ENCODE results near the gene JARID2. TPM values are rescaled to one million over a fixed set of nuclear protein-coding genes. Genes with fewer than 3 reads are reported as not detected.

Gene JARID2
- total and polyA plus RNA-seq, 2 of the 4 experiments (the other 2 are of a cell fraction): 9.6 to 12.9 TPM

- CTCF ChIA-PET: no interaction called here
- DNase-seq (no peak), ATAC-seq (ENCODE audit: low read depth) (no peak)
- peaks cover 17% of the 10 kb centered on the region for H3K4me1 ChIP-seq (ENCODE audit: control insufficient read depth, insufficient read depth, low read length)
- no peak overlapping the region for H4K91ac ChIP-seq (ENCODE audit: insufficient read depth, low read depth, low read length)
- no peak overlapping the region for H2AFZ ChIP-seq (replicated peaks; ENCODE audit: low read length, poor library complexity)
- H2BK120ac ChIP-seq (ENCODE audit: low read depth, low read length): no peak overlapping the region
- H3K36me3 ChIP-seq (ENCODE audit: control insufficient read depth, insufficient read depth, low read length): peaks cover 3% of the 10 kb centered on the region; the same call in 1 of the 2 replicates
- no peak overlapping the region for H2BK5ac ChIP-seq (ENCODE audit: low read depth, low read length, poor library complexity, severe bottlenecking)
- in situ Hi-C loops (cut with MboI; ENCODE audit: low sequenced_read_pairs) (no loop called here), intact Hi-C loops (cut with micrococcal nuclease) (no loop called here), dilution Hi-C loops (cut with HindIII; ENCODE audit: low sequenced_read_pairs, unreplicated experiment) (no loop called here)
- no peak overlapping the region for H2BK20ac ChIP-seq (ENCODE audit: low read depth, low read length)
- no peak overlapping the region for H3K14ac ChIP-seq (replicated peaks; ENCODE audit: low read depth, low read length)
- POLR2A ChIA-PET (ENCODE audit: unreplicated experiment): no interaction called here
- no peak overlapping the region for H3K27ac ChIP-seq (ENCODE audit: insufficient read depth, low read length)
- H3K9me1 ChIP-seq (ENCODE audit: insufficient read depth, low read length): peaks cover 28% of the 10 kb centered on the region
- no peaks in the 10 kb centered on the region for H3K27me3 ChIP-seq (ENCODE audit: control insufficient read depth, insufficient read depth, low read length)
- H2AK9ac ChIP-seq (replicated peaks; ENCODE audit: low read depth, low read length, poor library complexity): no peak overlapping the region
- no peak overlapping the region for H3K9ac ChIP-seq (ENCODE audit: low read depth, low read length)
- no peak overlapping the region for H3K18ac ChIP-seq (ENCODE audit: low read depth, low read length)
- H4K5ac ChIP-seq (ENCODE audit: low read depth, low read length): no peak overlapping the region
- H3K79me1 ChIP-seq (ENCODE audit: low read depth in 1 of 2, low read length in 2 of 2): peaks cover 62 to 85% of the 10 kb centered on the region in 2 experiments
- no peaks in the 10 kb centered on the region for H3K9me3 ChIP-seq (ENCODE audit: control insufficient read depth, insufficient read depth, low read length)
- H4K20me1 ChIP-seq (ENCODE audit: insufficient read depth, low read length): peaks cover 86% of the 10 kb centered on the region
- no peak overlapping the region for H3K4ac ChIP-seq (ENCODE audit: low read depth, low read length)
- no TSS peak for BruUV-seq (replicated peaks)
- H3K23ac ChIP-seq (ENCODE audit: low read depth, low read length): no peak overlapping the region
- 100% methylated on average over 2 of the region's 5 CpGs; no CpG with 5 or more reads in 1 of the 2 experiments for WGBS, 2 experiments (ENCODE audit: extremely low coverage in 2 of 2, insufficient read length in 1 of 2)
- no peak overlapping the region for H3K56ac ChIP-seq (ENCODE audit: extremely low read depth, insufficient read depth, low read length)
- no peak overlapping the region for H3K4me2 ChIP-seq (ENCODE audit: low read depth, low read length)
- H2AK5ac ChIP-seq (ENCODE audit: low read depth, low read length): no peak overlapping the region
- no peak overlapping the region for H3K4me3 ChIP-seq (ENCODE audit: insufficient read depth, low read depth, low read length)
- no peak overlapping the region for H4K8ac ChIP-seq (ENCODE audit: low read depth in 2 of 2, low read length in 2 of 2)
- no peak overlapping the region for H2BK15ac ChIP-seq (ENCODE audit: low read depth, low read length)
- no peak for TF ChIP-seq MAZ (IDR thresholded peaks at IDR 0.05; ENCODE audit: borderline replicate concordance, low read depth, low read length)
- TF ChIP-seq SMC3 (IDR thresholded peaks at IDR 0.05; ENCODE audit: low read depth, low read length): no peak
- TF ChIP-seq USF2 (IDR thresholded peaks at IDR 0.05; ENCODE audit: low read depth, low read length): no peak
- no peak for TF ChIP-seq NFE2L2 (IDR thresholded peaks at IDR 0.05; ENCODE audit: low read depth, low read length)
- no peak for TF ChIP-seq MAFK (IDR thresholded peaks at IDR 0.05; ENCODE audit: low read depth, low read length)
- no peak for TF ChIP-seq POLR2A (IDR thresholded peaks at IDR 0.05; ENCODE audit: low read depth, low read length)
- no peak for TF ChIP-seq CHD1 (IDR thresholded peaks at IDR 0.05; ENCODE audit: low read depth, low read length)
- TF ChIP-seq CEBPB (IDR thresholded peaks at IDR 0.05; ENCODE audit: low read depth, low read length): no peak
- TF ChIP-seq CTCF (conservative IDR thresholded peaks at IDR 0.05; ENCODE audit: low read depth, low read length): no peak
- TF ChIP-seq, protein P1, sequence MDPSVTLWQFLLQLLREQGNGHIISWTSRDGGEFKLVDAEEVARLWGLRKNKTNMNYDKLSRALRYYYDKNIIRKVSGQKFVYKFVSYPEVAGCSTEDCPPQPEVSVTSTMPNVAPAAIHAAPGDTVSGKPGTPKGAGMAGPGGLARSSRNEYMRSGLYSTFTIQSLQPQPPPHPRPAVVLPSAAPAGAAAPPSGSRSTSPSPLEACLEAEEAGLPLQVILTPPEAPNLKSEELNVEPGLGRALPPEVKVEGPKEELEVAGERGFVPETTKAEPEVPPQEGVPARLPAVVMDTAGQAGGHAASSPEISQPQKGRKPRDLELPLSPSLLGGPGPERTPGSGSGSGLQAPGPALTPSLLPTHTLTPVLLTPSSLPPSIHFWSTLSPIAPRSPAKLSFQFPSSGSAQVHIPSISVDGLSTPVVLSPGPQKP (IDR thresholded peaks at IDR 0.05; ENCODE audit: borderline replicate concordance, low read depth, low read length): no peak
- TF ChIP-seq BHLHE40 (IDR thresholded peaks at IDR 0.05; ENCODE audit: low read depth, low read length): no peak
- TF ChIP-seq MXI1 (IDR thresholded peaks at IDR 0.05; ENCODE audit: borderline replicate concordance, low read depth, low read length): no peak
- TF ChIP-seq RAD21 (IDR thresholded peaks at IDR 0.05; ENCODE audit: low read length): no peak
- TF ChIP-seq RFX5 (IDR thresholded peaks at IDR 0.05; ENCODE audit: low read depth, low read length): no peak
- TF ChIP-seq FOS (IDR thresholded peaks at IDR 0.05; ENCODE audit: low read depth, low read length): no peak
- no peak for TF ChIP-seq RCOR1 (IDR thresholded peaks at IDR 0.05; ENCODE audit: insufficient replicate concordance, low read length)
Measured at GRCh38 chr6:15425947-15426346, 180.1 kb downstream of the JARID2 start.
